Endothelial cell of umbilical vein (primary cell): Measurements from ENCODE around the gene TPTE2.
"Not testable (repeated sequence)": the region's sequence is repeated elsewhere in the genome, so short reads cannot be mapped to it uniquely, and the experiment has no call there.

Experiments used
- MYC ChIP-seq: IDR thresholded peaks from one replicate; pipeline ENCODE4 v1.6.1; 2011; ENCODE audit warnings: mild to moderate bottlenecking, low read depth, low read length
- TF ChIP-seq, protein P1 (sequence below), 2 donors: IDR thresholded peaks; 1 replicate in 1 of 2; 2 replicates in 1 of 2; pipeline ENCODE4 v1.5.1; 2011; ENCODE audit warnings: low read length in 2 of 2, mild to moderate bottlenecking in 2 of 2, moderate library complexity in 2 of 2, control low read depth in 1 of 2, inconsistent platforms in 1 of 2, low read depth in 1 of 2; ENCODE audit not compliant: insufficient read depth in 1 of 2; ENCODE audit errors: extremely low read depth in 1 of 2
- TF ChIP-seq, protein P2 (sequence below): IDR thresholded peaks from 2 replicates; pipeline ENCODE4 v1.6.1; 2011; ENCODE audit not compliant: insufficient read depth, insufficient read length

DNA sequence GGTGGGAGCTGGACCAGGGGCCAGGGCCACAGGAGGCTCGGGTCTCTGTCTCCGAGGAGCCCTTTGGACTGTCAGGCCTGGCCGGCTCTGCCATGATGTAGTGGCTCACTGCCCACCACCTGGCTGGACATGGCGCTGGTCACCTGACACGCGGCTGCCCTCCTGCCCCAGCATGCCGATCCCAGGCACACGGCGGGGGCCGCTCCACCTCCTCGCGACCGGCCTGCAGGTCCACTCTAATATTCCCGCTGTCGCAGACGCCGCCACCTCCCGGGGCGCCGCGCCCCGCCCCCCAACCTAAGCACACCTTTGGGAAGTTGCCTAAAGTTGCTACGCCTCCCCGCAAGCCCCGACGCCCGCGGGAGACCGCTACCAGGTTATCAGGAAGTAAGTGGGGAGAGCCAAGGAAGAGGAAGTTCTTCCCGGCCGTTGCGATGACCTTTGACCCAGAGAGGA, at the start of gene TPTE2:
- TF ChIP-seq, protein P1, sequence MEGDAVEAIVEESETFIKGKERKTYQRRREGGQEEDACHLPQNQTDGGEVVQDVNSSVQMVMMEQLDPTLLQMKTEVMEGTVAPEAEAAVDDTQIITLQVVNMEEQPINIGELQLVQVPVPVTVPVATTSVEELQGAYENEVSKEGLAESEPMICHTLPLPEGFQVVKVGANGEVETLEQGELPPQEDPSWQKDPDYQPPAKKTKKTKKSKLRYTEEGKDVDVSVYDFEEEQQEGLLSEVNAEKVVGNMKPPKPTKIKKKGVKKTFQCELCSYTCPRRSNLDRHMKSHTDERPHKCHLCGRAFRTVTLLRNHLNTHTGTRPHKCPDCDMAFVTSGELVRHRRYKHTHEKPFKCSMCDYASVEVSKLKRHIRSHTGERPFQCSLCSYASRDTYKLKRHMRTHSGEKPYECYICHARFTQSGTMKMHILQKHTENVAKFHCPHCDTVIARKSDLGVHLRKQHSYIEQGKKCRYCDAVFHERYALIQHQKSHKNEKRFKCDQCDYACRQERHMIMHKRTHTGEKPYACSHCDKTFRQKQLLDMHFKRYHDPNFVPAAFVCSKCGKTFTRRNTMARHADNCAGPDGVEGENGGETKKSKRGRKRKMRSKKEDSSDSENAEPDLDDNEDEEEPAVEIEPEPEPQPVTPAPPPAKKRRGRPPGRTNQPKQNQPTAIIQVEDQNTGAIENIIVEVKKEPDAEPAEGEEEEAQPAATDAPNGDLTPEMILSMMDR (IDR thresholded peaks at IDR 0.05; ENCODE audit: extremely low read depth in 1 of 2, insufficient read depth in 1 of 2, low read depth in 1 of 2, low read length in 2 of 2) = not testable (repeated sequence)
- not testable (repeated sequence) for TF ChIP-seq MYC
- TF ChIP-seq, protein P2, sequence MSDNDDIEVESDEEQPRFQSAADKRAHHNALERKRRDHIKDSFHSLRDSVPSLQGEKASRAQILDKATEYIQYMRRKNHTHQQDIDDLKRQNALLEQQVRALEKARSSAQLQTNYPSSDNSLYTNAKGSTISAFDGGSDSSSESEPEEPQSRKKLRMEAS = not testable (repeated sequence)
